Effector memory CD4-positive, alpha-beta T cell (primary cell): Measurements from ENCODE around the gene PLLP.
A peak's percentile ranks its signal among the peaks of the same experiment; 100 is the strongest.
"Not testable (repeated sequence)": the region's sequence is repeated elsewhere in the genome, so short reads cannot be mapped to it uniquely, and the experiment has no call there.

Experiments
- DNase-seq, 3 donors: peaks; one replicate each; pipeline ENCODE4 v3.0.0-alpha.2; 2020
- H3K27ac ChIP-seq: 2 replicates; pipeline ENCODE4 v1.7.0; 2013; ENCODE audit warnings: mild to moderate bottlenecking, low read length, moderate library complexity; ENCODE audit not compliant: insufficient read depth, poor library complexity, severe bottlenecking
- H3K27me3 ChIP-seq: replicated peaks from 2 replicates; pipeline ENCODE4 v1.7.0; 2013; ENCODE audit warnings: mild to moderate bottlenecking, low read length; ENCODE audit not compliant: insufficient read depth, control insufficient read depth, poor library complexity, severe bottlenecking
- H3K36me3 ChIP-seq: 2 replicates; pipeline ENCODE4 v1.7.0; 2013; ENCODE audit warnings: mild to moderate bottlenecking, low read length, moderate library complexity; ENCODE audit not compliant: control insufficient read depth, insufficient read depth
- H3K4me1 ChIP-seq: 2 replicates; pipeline ENCODE4 v1.7.0; 2013; ENCODE audit warnings: low read length, mild to moderate bottlenecking; ENCODE audit not compliant: control insufficient read depth, insufficient read depth, poor library complexity, severe bottlenecking
- H3K4me3 ChIP-seq: 2 replicates; pipeline ENCODE4 v1.7.0; 2013; ENCODE audit warnings: low read length, low read depth, mild to moderate bottlenecking; ENCODE audit not compliant: insufficient read depth, poor library complexity, severe bottlenecking
- H3K9me3 ChIP-seq: 2 replicates; pipeline ENCODE4 v1.7.0; 2013; ENCODE audit warnings: mild to moderate bottlenecking, low read length, moderate library complexity; ENCODE audit not compliant: control insufficient read depth

The PLLP gene

GRCh38 chr16:57273826-57274225 lies 10.6 kb downstream of the PLLP start:
- H3K36me3 ChIP-seq: no peaks in the 10 kb centered on the region
- DNase-seq: no peak
- H3K4me3 ChIP-seq: no peak overlapping the region
- no peaks in the 10 kb centered on the region for H3K9me3 ChIP-seq
- no peaks in the 10 kb centered on the region for H3K27me3 ChIP-seq
- no peak overlapping the region for H3K27ac ChIP-seq
- H3K4me1 ChIP-seq: no peaks in the 10 kb centered on the region

GRCh38 chr16:57273359-57273758 lies 11.1 kb downstream of the PLLP start:
- Histone ChIP-seq H3K36me3 (no peaks in the 10 kb centered on the region), H3K4me3 (no peak overlapping the region), H3K27me3 (no peaks in the 10 kb centered on the region), H3K4me1 (no peaks in the 10 kb centered on the region), H3K27ac (no peak overlapping the region), H3K9me3 (no peaks in the 10 kb centered on the region)
- DNase-seq: no peak

- no peak overlapping the region for H3K4me3 ChIP-seq
Measured at GRCh38 chr16:57271867-57272495, 12.5 kb downstream of the PLLP start.

GRCh38 chr16:57271063-57271345 lies 13.5 kb downstream of the PLLP start:
- Histone ChIP-seq H3K36me3 (no peaks in the 10 kb centered on the region), H3K4me3 (no peak overlapping the region), H3K27ac (no peak overlapping the region), H3K4me1 (peaks cover 14% of the 10 kb centered on the region), H3K27me3 (no peaks in the 10 kb centered on the region), H3K9me3 (no peaks in the 10 kb centered on the region)
- DNase-seq: no peak

More at GRCh38 chr16:57271867-57272495, 12.5 kb downstream of the PLLP start:
- Histone ChIP-seq H3K27ac (no peak overlapping the region), H3K9me3 (no peaks in the 10 kb centered on the region), H3K36me3 (no peaks in the 10 kb centered on the region), H3K27me3 (no peaks in the 10 kb centered on the region), H3K4me1 (peaks cover 7% of the 10 kb centered on the region)
- DNase-seq: no peak

- H3K9me3 ChIP-seq: no peaks in the 10 kb centered on the region
- H3K27me3 ChIP-seq: no peaks in the 10 kb centered on the region
- H3K27ac ChIP-seq: no peak overlapping the region
- H3K36me3 ChIP-seq: no peaks in the 10 kb centered on the region
- no peak overlapping the region for H3K4me3 ChIP-seq
- DNase-seq: no peak
- peaks cover 20% of the 10 kb centered on the region for H3K4me1 ChIP-seq
Measured at GRCh38 chr16:57270221-57271062, 14.0 kb downstream of the PLLP start.

GRCh38 chr16:57268804-57269800 lies 15.4 kb downstream of the PLLP start:
- no peak for DNase-seq
- Histone ChIP-seq H3K9me3 (no peaks in the 10 kb centered on the region), H3K4me1 (peaks cover 20% of the 10 kb centered on the region), H3K27ac (no peak overlapping the region), H3K4me3 (no peak overlapping the region), H3K36me3 (no peaks in the 10 kb centered on the region), H3K27me3 (no peaks in the 10 kb centered on the region)

- DNase-seq: not testable (repeated sequence)
- Histone ChIP-seq H3K4me1 (peaks cover 20% of the 10 kb centered on the region), H3K27ac (peak overlapping the region; percentile 44)
Measured at GRCh38 chr16:57267343-57267742, 17.1 kb downstream of the PLLP start.

GRCh38 chr16:57266531-57267260 lies 17.8 kb downstream of the PLLP start:
- no peaks in the 10 kb centered on the region for H3K27me3 ChIP-seq
- H3K4me3 ChIP-seq: no peak overlapping the region
- H3K9me3 ChIP-seq: no peaks in the 10 kb centered on the region
- peak in 1 of 3 donors; percentile 8 for DNase-seq
- H3K27ac ChIP-seq: peak overlapping the region; percentile 44
- no peaks in the 10 kb centered on the region for H3K36me3 ChIP-seq
- H3K4me1 ChIP-seq: peaks cover 20% of the 10 kb centered on the region

More at GRCh38 chr16:57267343-57267742, 17.1 kb downstream of the PLLP start:
- H3K36me3 ChIP-seq, H3K9me3 ChIP-seq, H3K4me3 ChIP-seq, H3K27me3 ChIP-seq: not testable (repeated sequence)

GRCh38 chr16:57265850-57266530 lies 18.5 kb downstream of the PLLP start:
- DNase-seq: no peak
- Histone ChIP-seq H3K36me3 (no peaks in the 10 kb centered on the region), H3K27ac (peak overlapping the region; percentile 44), H3K4me3 (no peak overlapping the region), H3K9me3 (no peaks in the 10 kb centered on the region), H3K27me3 (no peaks in the 10 kb centered on the region), H3K4me1 (peaks cover 20% of the 10 kb centered on the region)
